ENCODE data around the gene ABHD17B.

ABHD17B gene

DNA sequence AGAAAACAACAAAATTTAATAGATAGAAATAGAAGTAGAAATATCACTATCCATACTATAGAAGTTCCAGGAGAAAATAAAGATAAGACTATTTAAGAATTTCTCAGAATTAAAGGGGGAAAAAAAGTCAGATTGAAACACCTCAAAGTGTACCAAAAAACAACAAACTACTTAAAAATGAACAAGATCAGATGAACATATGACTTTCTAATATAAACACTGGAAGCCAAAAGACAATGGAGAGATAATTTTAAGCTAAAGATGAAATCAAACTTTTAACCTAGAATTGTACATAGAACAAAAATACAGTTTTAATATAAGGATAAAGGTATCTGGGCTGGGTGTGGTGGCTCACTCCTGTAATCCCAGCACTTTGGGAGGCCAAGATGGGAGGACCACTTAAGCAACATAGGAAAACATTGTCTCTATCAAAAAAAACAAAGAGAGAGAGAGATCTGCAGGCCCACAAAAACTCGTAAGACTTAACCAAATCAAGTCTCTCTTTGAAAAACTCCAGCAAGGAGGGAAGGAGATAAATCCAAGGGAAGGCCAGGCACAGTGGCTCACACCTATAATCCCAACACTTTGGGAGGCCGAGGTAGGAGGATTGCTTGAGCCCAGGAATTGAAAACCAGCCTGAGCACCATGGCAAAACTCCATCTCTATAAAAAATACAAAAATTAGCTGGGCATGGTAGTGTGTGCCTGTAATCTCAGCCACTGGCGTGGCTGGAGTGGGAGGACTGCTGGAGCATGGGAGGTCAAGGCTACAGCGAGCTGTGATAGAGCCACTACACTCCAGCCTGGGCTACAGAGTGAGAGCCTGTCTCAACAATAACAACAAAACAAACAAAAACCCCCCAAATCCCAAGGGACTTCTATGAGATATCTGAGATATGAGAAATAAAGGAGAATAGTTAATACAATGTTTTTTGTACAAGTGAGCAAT, 32.4 kb downstream of the ABHD17B start:
- no peak for DNase-seq (ENCODE audit: low read depth, low spot score)

DNA sequence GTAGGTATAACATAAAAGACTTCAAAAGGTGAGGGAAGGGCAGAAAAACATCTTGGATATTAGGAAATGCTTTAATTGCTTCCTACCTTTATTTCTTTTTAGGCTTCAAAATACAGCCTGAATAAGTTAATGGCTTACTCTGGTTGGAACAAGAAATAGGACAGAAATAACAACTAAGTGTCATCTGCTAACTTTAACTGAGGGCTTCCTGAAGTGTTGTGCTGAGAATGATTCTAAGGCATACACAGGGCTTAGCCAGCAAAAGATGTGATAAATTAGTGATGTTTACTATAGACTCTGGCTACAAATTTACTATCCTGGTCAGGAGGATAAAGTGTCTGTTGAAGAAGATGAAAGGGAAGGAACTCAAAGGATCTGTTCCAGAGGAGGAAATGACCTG, 34.2 kb downstream of the ABHD17B start:
- DNase-seq (ENCODE audit: low read depth, low spot score) = no peak

DNA sequence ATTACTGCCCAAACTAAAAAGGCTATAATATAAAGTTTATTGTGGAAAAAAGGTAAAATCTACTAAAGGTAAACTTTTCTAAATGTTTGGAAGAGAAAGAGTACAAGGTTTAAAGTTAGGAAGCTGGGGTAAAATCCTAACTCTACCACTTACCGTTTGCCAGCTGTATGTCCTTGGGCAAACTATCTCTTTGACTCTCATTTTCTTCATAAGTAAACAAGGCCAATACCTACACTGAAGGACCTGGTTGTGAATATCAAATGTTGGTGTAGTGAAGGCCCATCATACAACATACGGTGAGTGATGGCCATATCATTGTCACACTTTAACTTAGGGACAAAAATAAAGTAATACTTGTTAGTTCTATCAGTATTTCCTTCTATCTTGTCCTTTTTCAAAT, 34.9 kb downstream of the ABHD17B start:
- no peak for DNase-seq (ENCODE audit: low read depth, low spot score)

DNA sequence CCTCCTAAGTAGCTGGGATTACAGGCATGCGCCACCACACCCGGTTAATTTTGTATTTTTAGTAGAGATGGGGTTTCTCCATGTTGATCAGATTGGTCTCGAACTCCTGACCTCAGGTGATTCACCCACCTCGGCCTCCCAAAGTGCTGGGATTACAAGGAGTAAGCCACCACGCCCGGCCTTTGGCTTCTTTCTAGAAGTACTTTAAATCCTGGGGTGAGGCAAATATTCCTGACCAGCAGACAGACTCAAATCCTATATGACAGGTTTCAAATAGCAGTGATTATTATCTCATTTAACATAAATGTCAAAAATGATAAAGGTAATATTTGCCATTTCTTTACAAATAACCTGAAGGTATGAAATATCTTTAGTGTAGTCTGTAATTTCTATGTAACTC, 35.6 kb downstream of the ABHD17B start:
- DNase-seq (ENCODE audit: low read depth, low spot score) = no peak

DNA sequence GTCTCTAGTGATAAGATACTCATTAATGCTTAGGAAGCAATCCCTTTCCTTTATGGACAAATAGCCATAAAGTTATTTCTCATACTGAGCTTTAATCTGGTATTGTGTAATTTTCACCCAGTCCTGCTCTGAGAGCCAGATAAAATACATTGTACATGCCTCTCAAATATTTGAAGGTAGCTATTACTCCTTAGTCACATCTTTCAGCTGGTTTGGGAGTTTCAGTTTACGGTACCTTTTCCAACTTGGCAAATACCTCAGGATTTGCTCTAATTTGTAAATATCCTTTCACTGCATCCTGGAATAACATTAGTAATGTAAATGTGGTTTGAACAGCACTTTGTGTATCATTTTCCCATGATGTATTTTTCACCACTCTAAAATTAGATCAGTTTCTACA, 47.4 kb downstream of the ABHD17B start:
- no peak for DNase-seq (ENCODE audit: low read depth, low spot score)

DNA sequence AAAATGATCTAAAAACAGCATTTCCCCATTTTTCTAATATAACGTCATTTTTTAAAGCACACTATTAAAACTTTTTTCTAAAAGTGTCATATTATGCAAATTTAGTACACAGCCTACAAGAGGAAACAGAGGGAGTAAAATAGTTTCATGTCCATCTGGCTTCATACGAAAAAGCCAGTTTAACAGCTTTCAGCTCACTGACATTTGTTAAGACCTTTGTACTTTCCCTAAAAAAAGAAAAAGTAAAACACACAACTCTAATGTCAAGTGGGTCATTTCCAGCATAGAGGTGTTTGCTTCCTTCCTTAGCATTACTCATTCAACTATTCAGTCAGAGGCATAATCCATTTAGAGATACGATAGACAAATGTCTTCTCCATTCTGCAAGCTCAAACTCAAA, 49.4 kb downstream of the ABHD17B start:
- no peak for DNase-seq (ENCODE audit: low read depth, low spot score)

DNA sequence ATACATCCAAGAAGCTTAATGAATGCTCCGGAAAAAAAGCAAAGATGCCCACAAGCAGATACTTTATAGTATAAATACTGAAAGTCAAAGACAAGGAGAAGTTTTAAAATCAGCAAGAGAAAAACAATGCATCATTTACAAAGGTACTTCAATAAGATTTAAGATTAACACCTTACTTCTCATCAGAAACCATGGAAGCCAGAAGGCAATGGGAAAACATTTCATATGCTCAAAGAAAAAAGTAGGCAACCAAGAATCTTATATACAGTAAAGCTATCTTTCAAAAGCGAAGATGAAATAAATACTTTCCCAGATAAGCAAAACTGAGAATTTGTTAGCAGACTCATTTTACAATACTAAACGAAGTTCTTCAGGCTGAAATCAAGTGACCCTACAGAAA, 51.1 kb downstream of the ABHD17B start:
- no peak for DNase-seq (ENCODE audit: low read depth, low spot score)

DNA sequence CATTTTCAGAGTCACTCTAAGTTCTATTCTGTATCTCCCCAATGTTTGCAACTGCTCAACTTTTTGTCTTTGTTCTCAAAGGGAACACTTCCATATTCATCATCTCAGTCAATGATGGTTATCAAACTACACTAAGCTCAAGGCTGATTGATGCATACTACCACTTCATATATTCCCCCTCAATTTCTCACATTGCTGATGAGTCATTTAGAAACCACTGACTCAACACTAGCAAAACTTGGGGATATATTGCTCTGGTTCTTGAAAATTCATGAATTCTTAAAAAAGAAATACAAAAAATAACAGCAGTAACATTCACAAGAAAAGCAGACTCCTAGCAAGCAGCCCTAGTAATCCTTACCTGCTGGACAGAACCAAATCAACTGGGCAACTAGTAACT, 52.2 kb downstream of the ABHD17B start:
- no peak for DNase-seq (ENCODE audit: low read depth, low spot score)

DNA sequence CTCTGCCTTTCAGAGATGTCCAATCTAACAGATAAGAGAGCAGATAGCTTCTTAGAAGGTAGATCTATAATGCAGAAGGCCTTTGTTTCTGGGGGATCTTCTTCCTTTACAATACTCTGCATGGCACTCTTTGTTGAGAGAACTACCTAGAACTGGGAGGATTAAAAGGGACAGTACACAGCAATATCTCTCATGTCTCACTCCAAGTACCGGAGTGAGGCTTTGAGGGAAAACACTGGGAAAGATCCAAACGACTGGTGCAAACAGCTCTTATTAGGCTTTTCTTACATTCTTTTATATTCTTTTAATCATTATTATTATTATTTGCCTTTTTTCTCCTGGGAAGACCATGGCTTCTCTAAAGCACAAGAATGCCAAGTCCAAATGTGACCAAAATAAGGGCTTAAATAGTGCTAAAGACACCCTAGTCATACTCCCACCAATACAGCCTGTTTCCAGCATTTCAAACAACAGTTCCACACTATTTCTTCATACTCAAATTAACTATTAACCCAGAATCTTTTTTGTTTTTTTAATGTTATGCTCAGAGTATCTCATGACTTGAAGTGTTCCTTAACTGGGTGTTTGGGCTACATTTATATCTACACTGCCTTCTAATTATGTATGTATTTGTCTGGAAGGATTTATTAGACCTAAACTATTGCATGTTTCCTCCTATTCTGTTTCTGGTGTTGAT, 52.7 kb downstream of the ABHD17B start:
- no peak for DNase-seq (ENCODE audit: low read depth, low spot score)

DNA sequence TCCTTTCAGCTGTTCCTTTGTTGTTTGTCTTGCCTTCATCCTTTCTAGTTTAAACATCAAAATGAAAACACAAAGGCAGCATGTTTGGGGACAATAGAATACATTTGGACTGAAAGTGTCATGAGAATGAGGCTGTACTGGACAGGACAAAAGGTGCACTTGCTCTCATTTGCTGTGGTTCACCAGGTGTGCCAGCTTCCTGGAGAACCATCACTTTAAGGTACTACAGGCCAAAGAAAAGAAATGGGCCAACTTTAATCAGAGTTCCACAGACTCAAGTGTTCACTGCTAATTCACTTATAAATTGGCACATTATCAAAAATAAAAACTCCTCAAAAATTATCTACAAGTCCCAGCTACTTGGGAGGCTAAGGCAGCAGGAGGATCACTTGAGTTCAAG, 53.8 kb downstream of the ABHD17B start:
- DNase-seq (ENCODE audit: low read depth, low spot score) = no peak

DNA sequence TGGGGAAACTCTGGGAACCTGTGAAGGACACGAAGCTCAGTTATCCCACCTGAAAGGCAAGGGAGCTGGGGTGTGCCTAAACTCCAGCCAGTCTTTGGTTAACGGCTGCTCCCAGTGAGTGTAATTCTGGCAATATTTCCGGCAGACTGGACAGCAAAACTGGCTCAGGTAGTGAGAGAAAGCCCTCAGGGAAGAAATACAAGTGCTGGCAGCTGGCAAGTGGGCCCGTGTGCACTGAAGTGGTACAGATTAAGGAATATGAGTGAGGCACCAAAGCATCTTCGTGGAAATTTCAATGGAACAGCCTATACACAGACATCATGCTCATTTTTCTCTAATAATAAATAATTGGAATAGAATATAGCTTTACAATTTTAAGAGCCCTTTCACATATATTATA, 56.2 kb downstream of the ABHD17B start:
- DNase-seq (ENCODE audit: low read depth, low spot score) = no peak

DNA sequence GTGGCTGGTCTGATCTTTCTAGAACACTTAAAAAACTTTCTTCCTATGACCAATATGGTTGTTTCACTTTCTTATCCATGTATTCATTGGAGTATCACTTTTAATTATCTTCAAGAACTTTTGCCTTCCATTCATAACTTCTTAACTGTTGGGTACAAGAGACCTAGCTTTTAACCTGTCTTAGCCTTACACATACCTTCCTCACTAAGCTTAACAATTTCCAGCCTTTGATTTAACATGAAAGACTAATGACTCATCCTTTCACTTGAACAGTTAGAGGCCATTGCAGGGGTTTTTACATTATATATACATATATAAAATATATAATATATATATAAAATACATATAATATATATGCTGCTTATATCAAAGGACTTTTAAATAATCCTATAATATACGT, 57.9 kb downstream of the ABHD17B start:
- DNase-seq (ENCODE audit: low read depth, low spot score) = no peak

DNA sequence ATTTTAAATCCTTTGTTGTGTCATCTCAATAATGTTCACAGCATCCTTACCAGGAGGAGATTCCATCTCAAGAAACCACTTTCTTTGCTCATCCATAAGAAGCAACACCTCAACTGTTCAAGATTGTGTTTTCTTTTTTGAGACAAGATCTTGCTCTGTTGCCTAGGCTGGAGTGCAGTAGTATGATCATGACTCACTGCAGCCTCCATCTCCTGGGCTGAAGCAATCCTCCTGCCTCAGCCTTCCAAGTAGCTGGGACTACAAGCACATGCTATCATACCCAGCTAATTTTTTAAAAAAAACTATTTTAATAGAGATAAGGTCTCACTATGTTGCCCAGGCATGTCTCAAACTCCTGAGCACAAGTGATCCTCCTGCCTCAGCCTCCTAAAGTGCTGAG, 60.0 kb downstream of the ABHD17B start:
- no peak for DNase-seq (ENCODE audit: low read depth, low spot score)

DNA sequence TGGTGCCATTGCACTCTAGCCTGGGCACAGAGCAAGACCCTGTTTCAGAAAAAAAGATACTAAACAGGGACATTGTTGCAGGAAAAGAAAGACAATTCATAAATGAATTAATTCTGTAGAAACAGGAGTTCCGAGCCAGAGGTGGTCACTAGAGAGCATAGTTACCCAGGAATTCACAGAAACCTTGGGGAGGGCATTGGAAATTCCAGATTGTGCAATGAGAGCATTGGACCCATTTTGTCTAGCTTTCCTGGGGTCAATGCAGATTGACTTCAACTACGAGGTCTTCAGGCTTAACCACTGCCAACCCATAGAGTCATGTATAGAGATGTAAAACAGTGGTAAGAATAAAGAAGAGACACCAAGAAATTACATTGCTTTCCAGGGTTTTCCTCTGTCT, 63.1 kb downstream of the ABHD17B start:
- no peak for DNase-seq (ENCODE audit: low read depth, low spot score)

DNA sequence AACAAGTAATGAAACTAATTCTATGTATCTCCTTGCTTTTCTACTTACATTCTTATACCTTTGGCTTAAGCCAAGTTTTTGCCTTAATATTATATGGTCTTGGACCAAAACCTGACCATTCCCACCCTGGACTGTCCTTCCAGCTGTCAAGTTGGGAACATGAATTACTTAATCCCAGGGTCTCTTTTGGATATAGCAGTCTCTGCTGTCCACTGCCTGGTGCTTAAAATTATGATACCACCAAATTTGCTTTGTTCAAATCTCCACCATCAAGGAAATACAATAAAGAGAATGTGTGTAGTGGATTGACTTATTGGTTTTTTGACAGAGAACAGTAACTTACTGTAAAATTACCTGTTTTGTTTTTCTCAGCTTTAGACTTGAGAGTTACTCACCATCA, 66.2 kb downstream of the ABHD17B start:
- DNase-seq (ENCODE audit: low read depth, low spot score) = no peak

DNA sequence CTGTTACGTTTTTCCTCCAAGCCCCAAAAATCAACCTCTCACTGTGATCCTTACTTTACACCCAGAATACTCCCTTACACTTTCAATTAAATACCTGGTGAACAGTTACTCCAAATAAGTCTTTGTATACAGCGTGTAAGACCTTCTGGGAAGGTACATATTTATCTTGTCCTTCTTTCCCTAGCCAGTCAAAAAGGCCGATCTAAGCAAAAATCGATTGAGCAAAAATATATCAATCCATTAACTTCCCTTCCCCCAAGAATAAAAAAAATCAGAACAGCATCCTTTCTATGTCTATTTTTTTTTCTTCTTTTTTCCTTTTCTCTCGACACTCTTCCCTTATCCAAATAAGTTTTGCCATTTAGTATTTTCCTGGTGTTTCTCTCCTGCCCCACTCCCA, 71.3 kb downstream of the ABHD17B start:
- no peak for DNase-seq (ENCODE audit: low read depth, low spot score)

DNA sequence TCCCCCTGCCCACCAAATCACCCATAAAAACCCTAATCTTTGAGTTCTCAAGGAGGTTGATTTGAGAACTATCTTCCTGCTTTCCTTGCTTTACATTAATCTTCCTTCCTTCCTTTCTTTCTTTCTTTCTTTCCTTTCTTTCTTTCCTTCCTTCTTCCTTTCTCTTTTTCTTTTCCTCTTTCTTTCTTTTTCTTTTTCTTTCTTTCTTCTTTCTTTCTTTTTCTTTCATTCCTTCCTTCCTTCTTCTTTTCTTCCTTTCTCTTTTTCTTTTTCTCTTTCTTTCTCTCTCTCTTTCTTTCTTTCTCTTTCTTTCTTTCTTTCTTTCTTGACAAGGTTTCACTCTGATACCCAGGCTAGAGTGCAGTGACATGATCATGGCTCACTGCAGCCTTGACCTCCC, 75.4 kb downstream of the ABHD17B start:
- DNase-seq (ENCODE audit: low read depth, low spot score) = no peak

DNA sequence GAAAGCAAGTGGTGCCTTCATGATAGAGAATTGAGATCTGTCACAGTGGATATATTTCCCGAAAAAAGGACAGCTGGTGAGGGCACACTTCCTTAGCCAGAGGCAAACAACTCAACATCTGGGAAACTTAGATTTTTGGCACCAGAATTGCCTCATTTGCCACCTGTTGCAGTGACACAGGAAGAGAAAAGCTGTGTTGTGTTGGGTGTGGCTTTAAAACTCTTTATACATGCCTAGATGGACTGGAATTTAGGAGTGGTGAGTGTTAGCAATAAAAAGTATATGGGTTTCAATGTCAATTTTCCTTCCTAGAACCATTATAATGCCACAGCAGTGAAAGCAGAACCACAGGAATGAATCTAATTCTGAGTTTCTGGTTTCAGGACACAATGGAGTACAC, 80.1 kb downstream of the ABHD17B start:
- no peak for DNase-seq (ENCODE audit: low read depth, low spot score)

DNA sequence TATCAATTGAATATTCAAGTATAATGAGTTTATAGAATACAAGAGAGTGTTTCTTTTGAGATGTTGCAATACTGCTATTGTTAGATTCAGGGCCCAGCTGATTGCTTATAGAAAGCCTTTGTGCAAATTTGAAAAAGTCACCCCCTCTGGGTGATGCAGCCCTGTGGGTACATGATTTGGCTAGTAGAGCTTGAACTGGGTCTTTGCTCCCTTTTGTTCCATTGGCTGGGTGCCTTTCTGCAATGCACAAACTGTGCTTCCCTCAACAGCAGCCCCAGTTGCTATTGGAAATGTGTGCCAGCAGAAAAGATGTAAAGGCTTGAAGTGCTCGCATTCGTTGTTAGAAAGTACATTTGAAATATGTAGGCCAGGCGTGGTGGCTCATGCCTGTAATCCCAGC, 80.8 kb downstream of the ABHD17B start:
- no peak for DNase-seq (ENCODE audit: low read depth, low spot score)

DNA sequence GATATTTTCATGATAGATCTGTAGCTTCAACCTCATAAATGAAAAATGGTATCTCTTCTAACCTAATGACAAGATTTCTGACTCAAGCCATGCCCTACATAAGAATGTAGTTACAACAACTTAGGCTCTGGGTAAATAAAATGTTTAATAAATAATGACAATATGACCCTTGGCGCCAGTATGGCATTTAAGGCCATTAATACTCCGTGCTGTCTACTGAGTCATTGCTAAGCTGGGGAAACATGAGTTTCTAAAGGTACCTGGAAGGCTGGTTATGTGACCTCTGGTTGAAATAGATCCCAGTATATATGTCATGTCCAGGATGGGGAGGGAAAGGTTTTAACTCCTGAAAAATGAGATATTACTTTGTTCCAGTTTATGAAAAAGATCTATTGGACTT, 84.7 kb downstream of the ABHD17B start:
- DNase-seq (ENCODE audit: low read depth, low spot score) = no peak

DNA sequence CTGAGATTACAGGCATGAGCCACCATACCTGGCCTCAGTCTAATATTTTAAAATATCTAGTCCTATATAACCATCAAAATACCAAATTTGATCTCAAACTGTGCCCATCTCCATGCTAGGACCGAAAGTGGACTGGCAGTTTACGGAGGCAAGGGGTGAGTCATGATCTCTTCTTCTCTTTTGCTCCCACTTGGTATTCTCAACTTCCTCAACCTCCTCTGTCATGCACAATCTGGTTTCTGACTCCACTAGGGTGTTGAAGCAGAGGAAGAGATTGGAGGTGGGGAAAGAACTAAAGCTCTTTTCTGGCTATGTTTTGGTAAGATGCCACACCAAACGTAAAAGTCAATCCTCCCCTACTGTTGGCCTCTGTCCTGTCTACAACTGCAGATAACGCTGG, 86.7 kb downstream of the ABHD17B start:
- no peak for DNase-seq (ENCODE audit: low read depth, low spot score)

DNA sequence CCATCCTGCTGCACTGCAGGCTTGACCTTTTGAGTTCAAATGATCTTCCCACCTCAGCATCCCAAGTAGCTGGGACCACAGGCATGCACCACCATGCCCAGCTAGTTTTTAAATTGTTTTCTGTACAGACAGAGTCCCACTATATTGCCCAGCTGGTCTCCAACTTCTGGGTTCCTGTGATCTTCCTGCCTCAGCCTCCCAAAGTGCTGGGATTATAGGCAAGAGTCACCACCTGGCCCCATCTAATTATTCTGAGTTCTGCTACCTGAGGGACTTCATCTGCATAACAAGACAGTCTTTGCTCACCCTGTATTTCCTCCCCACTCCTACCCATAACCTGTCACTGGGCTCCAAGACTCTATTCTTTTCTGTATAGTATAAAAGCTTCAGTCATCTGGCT, 88.1 kb downstream of the ABHD17B start:
- DNase-seq (ENCODE audit: low read depth, low spot score) = no peak

DNA sequence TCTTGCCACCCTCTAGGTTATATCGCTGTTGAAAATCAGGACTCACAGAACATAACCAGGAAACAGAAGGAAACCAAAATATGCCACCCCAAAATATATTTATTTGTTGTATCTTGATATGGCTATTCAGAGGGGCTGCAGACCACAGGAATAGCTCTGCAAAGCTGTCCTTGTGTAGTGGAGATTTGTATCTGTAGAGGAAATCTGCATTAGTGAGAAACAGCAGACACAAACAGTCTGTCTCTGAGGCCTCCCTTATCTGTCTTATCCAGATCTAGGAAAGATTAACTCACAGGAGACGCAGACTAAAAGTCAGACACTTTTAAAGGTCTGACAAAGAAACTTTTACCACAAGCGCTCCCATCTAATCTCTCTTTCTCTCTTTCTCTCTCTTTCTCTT, 88.5 kb downstream of the ABHD17B start:
- no peak for DNase-seq (ENCODE audit: low read depth, low spot score)

All from activated CD4-positive, CD25-positive, alpha-beta regulatory T cell treated with anti-CD3 and anti-CD28 coated beads, Interleukin-2, amount 50 U/mL, for 16 hours (primary cell).